Astrocyte (in vitro differentiated cells and primary cell): ENCODE results near the gene AK9. TPM values are rescaled to one million over a fixed set of nuclear protein-coding genes. Genes with fewer than 3 reads are reported as not detected.

Source experiments
- DNase-seq: peaks from one replicate; pipeline ENCODE4 v3.0.0-alpha.2; 2010; ENCODE audit warnings: low read depth
- FAIRE-seq: peaks from 2 replicates; lab custom pipeline; 2011; peaks lifted over from hg19 to GRCh38; lab: Jason Lieb, UNC
- H2AFZ ChIP-seq: 2 replicates; pipeline ENCODE4 v1.6.0; 2012; ENCODE audit warnings: low read depth, low read length, inconsistent platforms
- H3K27ac ChIP-seq: 2 replicates; pipeline ENCODE4 v1.5.1; 2011; ENCODE audit warnings: low read depth, low read length, inconsistent platforms
- H3K27me3 ChIP-seq: 2 replicates; pipeline ENCODE4 v1.6.0; 2011; ENCODE audit warnings: low read length, inconsistent platforms; ENCODE audit not compliant: insufficient read depth
- H3K36me3 ChIP-seq: 2 replicates; pipeline ENCODE4 v1.5.1; 2011; ENCODE audit warnings: low read length, inconsistent platforms; ENCODE audit not compliant: insufficient read depth
- H3K4me1 ChIP-seq: 2 replicates; pipeline ENCODE4 v1.5.1; 2011; ENCODE audit warnings: low read length, inconsistent platforms; ENCODE audit not compliant: insufficient read depth
- H3K4me2 ChIP-seq: 2 replicates; pipeline ENCODE4 v1.6.0; 2012; ENCODE audit warnings: low read length, inconsistent platforms
- H3K4me3 ChIP-seq: 2 replicates; pipeline ENCODE4 v1.5.1; 2011; ENCODE audit warnings: low read depth, mild to moderate bottlenecking, low read length, inconsistent platforms; ENCODE audit not compliant: insufficient read depth
- H3K79me2 ChIP-seq: 2 replicates; pipeline ENCODE4 v1.6.0; 2012; ENCODE audit warnings: mild to moderate bottlenecking, low read length, inconsistent platforms; ENCODE audit not compliant: insufficient read depth
- H3K9ac ChIP-seq: 2 replicates; pipeline ENCODE4 v1.6.0; 2012; ENCODE audit warnings: mild to moderate bottlenecking, low read length, inconsistent platforms
- H3K9me3 ChIP-seq: 2 replicates; pipeline ENCODE4 v1.5.1; 2012; ENCODE audit warnings: low read depth, mild to moderate bottlenecking, low read length, inconsistent platforms; ENCODE audit not compliant: insufficient read depth
- H4K20me1 ChIP-seq: 2 replicates; pipeline ENCODE4 v1.6.0; 2012; ENCODE audit warnings: low read length, inconsistent platforms; ENCODE audit not compliant: insufficient read depth
- H3K27ac Mint-ChIP-seq: one replicate; pipeline ENCODE4 v1.8.0; 2021; ENCODE audit warnings: mild to moderate bottlenecking, mixed read lengths; ENCODE audit not compliant: unreplicated experiment
- H3K27me3 Mint-ChIP-seq: one replicate; pipeline ENCODE4 v1.8.0; 2021; ENCODE audit warnings: low read depth, mixed read lengths; ENCODE audit not compliant: unreplicated experiment
- H3K36me3 Mint-ChIP-seq: one replicate; pipeline ENCODE4 v1.8.0; 2021; ENCODE audit warnings: low read depth, mixed read lengths; ENCODE audit not compliant: unreplicated experiment
- H3K4me1 Mint-ChIP-seq: one replicate; pipeline ENCODE4 v1.8.0; 2021; ENCODE audit warnings: low read depth, mixed read lengths; ENCODE audit not compliant: unreplicated experiment
- H3K4me3 Mint-ChIP-seq: one replicate; pipeline ENCODE4 v1.8.0; 2021; ENCODE audit warnings: mild to moderate bottlenecking, moderate library complexity, mixed read lengths; ENCODE audit not compliant: unreplicated experiment
- H3K9me3 Mint-ChIP-seq: one replicate; pipeline ENCODE4 v1.8.0; 2021; ENCODE audit warnings: mild to moderate bottlenecking, mixed read lengths; ENCODE audit not compliant: unreplicated experiment
- EZH2 ChIP-seq: IDR thresholded peaks from 2 replicates; pipeline ENCODE4 v1.6.1; 2012; ENCODE audit warnings: mild to moderate bottlenecking, low read length, inconsistent platforms; ENCODE audit not compliant: insufficient read depth
- total RNA-seq: library from RNA; stranded (reverse); gene quantifications from 2 replicates; pipeline ENCODE4 v1.2.1, GENCODE V29; 2021
- TF ChIP-seq, protein P1 (sequence below): IDR thresholded peaks from 2 replicates; pipeline ENCODE4 v1.5.1; 2011; ENCODE audit warnings: low read depth, mild to moderate bottlenecking, inconsistent platforms, low read length, moderate library complexity; ENCODE audit not compliant: insufficient read depth

The AK9 gene
- total RNA-seq, 1 donor from 2014 or later: 3.4 TPM

DNA sequence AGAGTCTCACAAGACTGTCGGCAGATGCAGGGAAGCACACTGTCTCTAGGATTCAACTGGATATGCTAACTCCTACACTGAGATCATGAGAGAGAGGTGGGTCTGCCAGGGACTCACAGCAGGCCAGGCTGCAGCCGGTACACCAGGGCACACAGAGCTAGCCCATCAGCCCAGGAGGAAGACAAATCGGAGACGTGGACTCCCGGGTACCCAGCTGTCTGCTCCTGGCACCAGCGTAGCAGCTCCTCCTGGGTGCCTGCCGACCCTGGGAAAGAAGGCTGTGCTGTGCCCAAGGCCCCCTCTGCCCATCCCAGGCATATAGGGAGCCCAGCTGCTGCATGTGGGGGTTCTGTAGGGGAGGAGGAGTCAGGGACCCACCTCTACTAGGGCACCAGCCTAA lies 242.4 kb downstream of the AK9 start:
- no peak overlapping the region for H3K4me3 ChIP-seq
- H3K9ac ChIP-seq: no peak overlapping the region
- no peaks in the 10 kb centered on the region for H3K4me1 ChIP-seq
- no peak for TF ChIP-seq EZH2
- TF ChIP-seq, protein P1, sequence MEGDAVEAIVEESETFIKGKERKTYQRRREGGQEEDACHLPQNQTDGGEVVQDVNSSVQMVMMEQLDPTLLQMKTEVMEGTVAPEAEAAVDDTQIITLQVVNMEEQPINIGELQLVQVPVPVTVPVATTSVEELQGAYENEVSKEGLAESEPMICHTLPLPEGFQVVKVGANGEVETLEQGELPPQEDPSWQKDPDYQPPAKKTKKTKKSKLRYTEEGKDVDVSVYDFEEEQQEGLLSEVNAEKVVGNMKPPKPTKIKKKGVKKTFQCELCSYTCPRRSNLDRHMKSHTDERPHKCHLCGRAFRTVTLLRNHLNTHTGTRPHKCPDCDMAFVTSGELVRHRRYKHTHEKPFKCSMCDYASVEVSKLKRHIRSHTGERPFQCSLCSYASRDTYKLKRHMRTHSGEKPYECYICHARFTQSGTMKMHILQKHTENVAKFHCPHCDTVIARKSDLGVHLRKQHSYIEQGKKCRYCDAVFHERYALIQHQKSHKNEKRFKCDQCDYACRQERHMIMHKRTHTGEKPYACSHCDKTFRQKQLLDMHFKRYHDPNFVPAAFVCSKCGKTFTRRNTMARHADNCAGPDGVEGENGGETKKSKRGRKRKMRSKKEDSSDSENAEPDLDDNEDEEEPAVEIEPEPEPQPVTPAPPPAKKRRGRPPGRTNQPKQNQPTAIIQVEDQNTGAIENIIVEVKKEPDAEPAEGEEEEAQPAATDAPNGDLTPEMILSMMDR: no peak
- H3K27me3 ChIP-seq: no peaks in the 10 kb centered on the region
- no peaks in the 10 kb centered on the region for H3K9me3 ChIP-seq
- no peak overlapping the region for H2AFZ ChIP-seq
- peaks cover 35% of the 10 kb centered on the region for H4K20me1 ChIP-seq
- H3K36me3 ChIP-seq: peaks cover 19% of the 10 kb centered on the region
- no peak for FAIRE-seq
- no peak overlapping the region for H3K27ac Mint-ChIP-seq
- H3K4me3 Mint-ChIP-seq: no peak overlapping the region
- no peaks in the 10 kb centered on the region for H3K9me3 Mint-ChIP-seq
- DNase-seq: no peak
- H3K4me1 Mint-ChIP-seq: peaks cover 3% of the 10 kb centered on the region
- peaks cover 26% of the 10 kb centered on the region for H3K36me3 Mint-ChIP-seq
- H3K27ac ChIP-seq: no peak overlapping the region
- no peak overlapping the region for H3K4me2 ChIP-seq
- no peaks in the 10 kb centered on the region for H3K27me3 Mint-ChIP-seq
- H3K79me2 ChIP-seq: peaks cover 6% of the 10 kb centered on the region

DNA sequence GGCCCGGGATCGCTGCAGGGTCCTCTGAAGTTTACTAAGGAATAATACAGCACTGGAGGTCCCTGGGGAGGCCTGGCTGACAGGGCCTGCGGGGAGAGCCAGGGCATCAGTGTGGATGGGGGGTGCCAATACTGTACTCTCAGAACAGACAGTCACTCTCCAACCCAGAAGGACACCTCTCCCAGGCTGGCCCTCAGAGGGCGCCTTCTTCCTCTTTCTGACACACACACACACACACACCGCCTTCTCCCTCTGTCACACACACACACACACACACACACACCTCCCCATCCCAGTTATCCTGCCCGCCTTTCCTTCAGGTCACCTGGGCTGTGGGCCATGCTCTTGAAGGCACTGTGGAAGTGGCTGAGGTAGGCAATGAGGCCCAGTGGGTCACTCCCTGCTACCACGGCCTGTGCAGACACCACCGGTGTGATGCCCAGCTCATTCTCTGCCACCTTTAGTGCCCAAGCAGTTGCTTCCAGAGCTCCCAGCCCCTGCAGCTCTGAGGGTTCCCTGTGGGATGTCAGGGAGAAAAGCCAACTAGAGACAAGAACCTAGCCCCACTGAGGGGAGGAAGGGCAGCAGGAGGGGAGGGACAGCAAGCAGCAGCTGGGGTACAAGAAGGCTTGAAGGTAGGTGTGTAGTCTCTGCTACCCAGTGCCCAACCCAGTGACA lies 243.0 kb downstream of the AK9 start:
- no peak for TF ChIP-seq EZH2

DNA sequence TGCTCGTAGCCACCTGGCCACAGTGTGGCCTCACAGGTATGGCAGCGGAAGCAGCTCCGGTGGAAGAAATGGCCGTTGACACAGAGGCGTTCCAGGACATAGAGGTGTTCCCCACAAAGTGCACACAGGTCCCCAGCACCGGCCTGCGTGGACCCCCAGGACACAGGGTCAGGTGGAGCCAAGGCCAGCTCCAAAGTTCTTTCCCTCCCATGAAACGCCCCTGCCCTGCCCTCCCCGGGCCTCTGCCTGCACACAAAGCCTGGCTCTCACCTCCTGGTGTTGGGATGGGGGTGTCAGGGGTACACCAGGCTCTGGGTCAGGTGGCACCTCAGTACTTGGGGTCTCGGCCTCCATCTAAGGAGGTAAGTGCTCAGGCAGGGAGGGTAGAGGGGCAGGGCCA lies 243.9 kb downstream of the AK9 start:
- TF ChIP-seq, protein P1: no peak
- no peak for TF ChIP-seq EZH2
- Histone ChIP-seq H4K20me1 (peaks cover 41% of the 10 kb centered on the region), H3K27me3 (no peaks in the 10 kb centered on the region), H3K4me2 (no peak overlapping the region), H3K9me3 (no peaks in the 10 kb centered on the region), H2AFZ (no peak overlapping the region), H3K36me3 (peaks cover 20% of the 10 kb centered on the region), H3K4me3 (no peak overlapping the region), H3K79me2 (no peaks in the 10 kb centered on the region), H3K4me1 (no peaks in the 10 kb centered on the region), H3K9ac (no peak overlapping the region), H3K27ac (no peak overlapping the region)
- H3K27me3 Mint-ChIP-seq: no peaks in the 10 kb centered on the region
- no peak for FAIRE-seq
- H3K9me3 Mint-ChIP-seq: no peaks in the 10 kb centered on the region
- no peaks in the 10 kb centered on the region for H3K4me1 Mint-ChIP-seq
- H3K27ac Mint-ChIP-seq: no peak overlapping the region
- no peak for DNase-seq
- H3K4me3 Mint-ChIP-seq: no peak overlapping the region
- peaks cover 23% of the 10 kb centered on the region for H3K36me3 Mint-ChIP-seq

More for the DNA sequence above, 243.0 kb downstream of the AK9 start:
- FAIRE-seq (no peak), DNase-seq (no peak)
- no peak overlapping the region for H3K27ac ChIP-seq
- H3K9ac ChIP-seq: no peak overlapping the region
- H4K20me1 ChIP-seq: peaks cover 32% of the 10 kb centered on the region
- no peak overlapping the region for H3K4me3 ChIP-seq
- Mint-ChIP-seq H3K27ac (no peak overlapping the region), H3K27me3 (no peaks in the 10 kb centered on the region), H3K4me3 (no peak overlapping the region), H3K4me1 (peaks cover 1% of the 10 kb centered on the region), H3K36me3 (peaks cover 25% of the 10 kb centered on the region), H3K9me3 (no peaks in the 10 kb centered on the region)
- peaks cover 19% of the 10 kb centered on the region for H3K36me3 ChIP-seq
- H3K27me3 ChIP-seq: no peaks in the 10 kb centered on the region
- H3K4me1 ChIP-seq: no peaks in the 10 kb centered on the region
- no peaks in the 10 kb centered on the region for H3K9me3 ChIP-seq
- no peak overlapping the region for H2AFZ ChIP-seq
- H3K4me2 ChIP-seq: no peak overlapping the region
- no peaks in the 10 kb centered on the region for H3K79me2 ChIP-seq
